A673 (cell line): Measurements from ENCODE around the gene NREP.

Experiments
- CTCF ChIP-seq: fragments of 300-800, 200-600 bp; sonication (generic); conservative IDR thresholded peaks from 2 replicates; pipeline ENCODE4 v1.5.1; 2017; ENCODE audit warnings: low read depth, mild to moderate bottlenecking, antibody characterized with exemption, low read length, moderate library complexity, mixed read lengths
- EZH2 ChIP-seq: fragments of 200-600 bp; sonication (generic); IDR thresholded peaks from 2 replicates; pipeline ENCODE4 v1.6.1; 2017; ENCODE audit warnings: borderline replicate concordance, low read depth, mild to moderate bottlenecking, mixed read lengths, antibody characterized with exemption, low read length; ENCODE audit not compliant: poor library complexity, severe bottlenecking

DNA sequence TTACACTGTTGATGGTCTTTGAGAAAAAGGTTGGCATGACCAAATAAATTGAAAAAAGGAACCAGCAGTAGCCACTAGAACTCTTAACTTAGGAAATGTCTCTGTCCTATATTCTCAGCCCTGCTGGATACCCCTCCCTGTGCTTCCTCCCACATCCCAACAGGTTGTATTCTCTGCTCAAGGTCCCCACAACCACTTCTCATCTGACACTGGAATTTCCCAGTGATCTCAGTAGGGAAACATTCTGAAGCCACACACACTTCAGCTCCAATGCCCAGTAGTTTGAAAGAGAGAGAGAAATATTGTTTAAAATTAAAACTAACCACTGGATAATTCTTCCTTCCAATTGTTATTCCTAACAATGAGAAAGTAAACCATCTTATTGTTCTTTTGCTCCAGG lies 30.0 kb upstream of the NREP start:
- TF ChIP-seq CTCF (no peak), EZH2 (no peak)
